BJ (cell line): ENCODE measurements around the gene PEX19. TPM values are rescaled to one million over a fixed set of nuclear protein-coding genes. Genes with fewer than 3 reads are reported as not detected.

Experiments
- CTCF ChIA-PET: fragments of 350-600 bp; formaldehyde crosslinking; extraction: SDS; loops from one replicate; lab custom pipeline; 2021; ENCODE audit warnings: antibody characterized with exemption, inconsistent platforms; lab: Yijun Ruan, JAX
- POLR2A ChIA-PET: fragments of 300-600 bp; sonication (Branson Sonifier 250); formaldehyde crosslinking; extraction: SDS; loops from one replicate; lab custom pipeline; 2021; ENCODE audit warnings: antibody characterized with exemption; lab: Charles Lee
- DNase-seq: peaks from one replicate; pipeline ENCODE4 v3.0.0-alpha.2; 2011; ENCODE audit warnings: low read depth
- H3K27me3 ChIP-seq: 2 replicates; pipeline ENCODE4 v1.6.0; 2011; ENCODE audit warnings: low read length; ENCODE audit not compliant: control insufficient read depth, insufficient read depth
- H3K36me3 ChIP-seq: 2 replicates; pipeline ENCODE4 v1.5.1; 2011; ENCODE audit warnings: low read length; ENCODE audit not compliant: control insufficient read depth, insufficient read depth
- H3K4me3 ChIP-seq: 2 replicates; pipeline ENCODE4 v1.5.1; 2011; ENCODE audit warnings: low read depth, mild to moderate bottlenecking, control low read depth, low read length
- CTCF ChIP-seq: IDR thresholded peaks from 2 replicates; pipeline ENCODE4 v1.5.1; 2011; ENCODE audit warnings: low read depth, mild to moderate bottlenecking, control low read depth, inconsistent platforms, low read length, moderate library complexity; ENCODE audit not compliant: insufficient read depth
- polyA plus RNA-seq: library from polyadenylated mRNA; depleted of rRNA; stranded (reverse); fragments of >200 nt; gene quantifications from 2 replicates; pipeline ENCODE4 v1.2.3, GENCODE V29; 2011

Gene PEX19
- polyA plus RNA-seq, 1 experiment = 52.6 TPM

- Histone ChIP-seq H3K4me3 (no peak overlapping the region), H3K36me3 (peaks cover 37% of the 10 kb centered on the region), H3K27me3 (no peaks in the 10 kb centered on the region)
- POLR2A ChIA-PET = no interaction called here
- no peak for TF ChIP-seq CTCF
- CTCF ChIA-PET = interaction anchor here (9.4 kb wide), 1 partner anchor 17 kb away, joined by 53 read pairs; no protein-coding TSS in a partner anchor
- DNase-seq = no peak
These were observed 23.7 kb upstream of the PEX19 start for GRCh38 chr1:160308451-160309184.

GRCh38 chr1:160307118-160307791 is 22.3 kb upstream of the PEX19 start:
- H3K36me3 ChIP-seq = peaks cover 34% of the 10 kb centered on the region
- POLR2A ChIA-PET = no interaction called here
- no peaks in the 10 kb centered on the region for H3K27me3 ChIP-seq
- no peak for TF ChIP-seq CTCF
- CTCF ChIA-PET = interaction anchor here (1.0 to 9.4 kb wide), 2 partner anchors 12 to 16 kb away, joined by 3 to 53 read pairs; no protein-coding TSS in a partner anchor
- H3K4me3 ChIP-seq = no peak overlapping the region
- DNase-seq = no peak

- no peak for DNase-seq
- ChIA-PET POLR2A (no interaction called here), CTCF (interaction anchor here (4.8 kb wide), 1 partner anchor 9 kb away, joined by 36 read pairs; no protein-coding TSS in a partner anchor)
- H3K4me3 ChIP-seq = no peak overlapping the region
- TF ChIP-seq CTCF = no peak
- no peaks in the 10 kb centered on the region for H3K27me3 ChIP-seq
- peaks cover 30% of the 10 kb centered on the region for H3K36me3 ChIP-seq
These were observed 15.2 kb upstream of the PEX19 start for GRCh38 chr1:160300173-160300572.

- ChIA-PET CTCF (interaction anchor here (0.6 to 1.3 kb wide), 3 partner anchors 34 to 211 kb away, joined by 3 to 4 read pairs (median 3); no protein-coding TSS in a partner anchor), POLR2A (no interaction called here)
- H3K27me3 ChIP-seq = no peaks in the 10 kb centered on the region
- no peak for TF ChIP-seq CTCF
- no peak for DNase-seq
- peaks cover 52% of the 10 kb centered on the region for H3K36me3 ChIP-seq
- no peak overlapping the region for H3K4me3 ChIP-seq
These were observed 11.1 kb upstream of the PEX19 start for GRCh38 chr1:160296036-160296435.
